ENCODE results near the gene PTPRU.

DNA sequence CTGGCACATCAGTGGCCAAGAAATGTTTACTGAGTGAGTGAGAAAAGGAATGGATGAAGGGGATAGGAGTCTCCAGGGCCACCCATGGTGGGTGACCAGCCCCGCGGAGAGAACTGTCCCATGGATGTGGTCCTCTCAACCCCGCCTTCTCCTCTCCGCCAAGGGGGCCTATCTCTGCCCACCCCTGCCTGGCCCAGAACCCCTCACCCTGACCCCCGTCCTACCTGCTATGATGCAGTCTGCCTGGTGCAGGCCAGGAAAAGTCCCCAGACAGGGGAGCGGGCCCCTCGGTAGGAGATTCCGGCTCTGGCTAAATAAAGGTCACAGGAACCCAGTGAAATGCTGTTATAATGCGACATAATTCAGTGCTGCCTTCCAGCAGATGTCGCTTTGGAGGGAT, 107.6 kb downstream of the PTPRU start:
- no peak for TF ChIP-seq ZNF274 (IDR thresholded peaks at IDR 0.05; ENCODE audit: low read depth, low read length)
- TF ChIP-seq SUZ12 (IDR thresholded peaks at IDR 0.05; ENCODE audit: extremely low read depth, insufficient read depth, insufficient read length), result no peak
- TF ChIP-seq YY1 (IDR thresholded peaks at IDR 0.05; ENCODE audit: insufficient read depth, insufficient read length), result no peak
